ENCODE measurements around the gene PRAC1. TPM values are rescaled to one million over a fixed set of nuclear protein-coding genes. Genes with fewer than 3 reads are reported as not detected.

PRAC1 gene
- total RNA-seq, 2 experiments from 2014 or later = not detected

GRCh38 chr17:48719642-48720265 is 2.6 kb downstream of the PRAC1 start:
- Histone ChIP-seq H3K9me3 (ENCODE audit: low read length) (no peaks in the 10 kb centered on the region), H3K4me3 (ENCODE audit: low read depth, low read length, poor library complexity, severe bottlenecking) (no peak overlapping the region)
- POLR2A ChIA-PET = no interaction called here

GRCh38 chr17:48718761-48719641 is 3.3 kb downstream of the PRAC1 start:
- no TSS peak for BruUV-seq (replicated peaks)
- H3K4me2 ChIP-seq (ENCODE audit: low read length) = no peak overlapping the region
- POLR2A ChIA-PET = no interaction called here
- no peaks in the 10 kb centered on the region for H3K79me2 ChIP-seq (ENCODE audit: insufficient read depth, low read depth, low read length)
- H3K9me2 ChIP-seq (ENCODE audit: insufficient read depth, low read length) = no peaks in the 10 kb centered on the region
- no peaks in the 10 kb centered on the region for H3K4me1 ChIP-seq (ENCODE audit: insufficient read depth, low read length, poor library complexity, severe bottlenecking)
- H4K20me1 ChIP-seq (ENCODE audit: insufficient read depth, low read length) = no peaks in the 10 kb centered on the region
- H3K27ac ChIP-seq (ENCODE audit: low read depth, low read length, poor library complexity, severe bottlenecking) = no peak overlapping the region
- no peaks in the 10 kb centered on the region for H3K36me3 ChIP-seq (ENCODE audit: insufficient read depth, low read length)
- CTCF ChIA-PET (ENCODE audit: unreplicated experiment) = interaction anchor here (0.6 kb wide), 1 partner anchor 327 kb away, joined by 5 read pairs; no protein-coding TSS in a partner anchor
- H3K4me3 ChIP-seq (ENCODE audit: low read depth, low read length, poor library complexity, severe bottlenecking) = no peak overlapping the region
- TF ChIP-seq CTCF (conservative IDR thresholded peaks at IDR 0.05; ENCODE audit: low read length) (no peak), EZH2phosphoT487 (IDR thresholded peaks at IDR 0.05; ENCODE audit: borderline replicate concordance, low read depth, low read length) (no peak)
- H3K9me3 ChIP-seq (ENCODE audit: low read length) = no peaks in the 10 kb centered on the region
- no peak overlapping the region for H2AFZ ChIP-seq (ENCODE audit: low read length)
- no peak for DNase-seq (ENCODE audit: low spot score)
- intact Hi-C loops (cut with micrococcal nuclease; ENCODE audit: unreplicated experiment) = no loop called here

More at GRCh38 chr17:48719642-48720265, 2.6 kb downstream of the PRAC1 start:
- Histone ChIP-seq H3K79me2 (ENCODE audit: insufficient read depth, low read depth, low read length) (no peaks in the 10 kb centered on the region), H3K9me2 (ENCODE audit: insufficient read depth, low read length) (no peaks in the 10 kb centered on the region), H2AFZ (ENCODE audit: low read length) (no peak overlapping the region), H4K20me1 (ENCODE audit: insufficient read depth, low read length) (no peaks in the 10 kb centered on the region), H3K4me1 (ENCODE audit: insufficient read depth, low read length, poor library complexity, severe bottlenecking) (no peaks in the 10 kb centered on the region), H3K36me3 (ENCODE audit: insufficient read depth, low read length) (no peaks in the 10 kb centered on the region), H3K4me2 (ENCODE audit: low read length) (no peak overlapping the region), H3K27ac (ENCODE audit: low read depth, low read length, poor library complexity, severe bottlenecking) (no peak overlapping the region)
- CTCF ChIA-PET (ENCODE audit: unreplicated experiment) = no interaction called here
- DNase-seq (ENCODE audit: low spot score) = no peak
- BruUV-seq (replicated peaks) = no TSS peak
- TF ChIP-seq EZH2phosphoT487 (IDR thresholded peaks at IDR 0.05; ENCODE audit: borderline replicate concordance, low read depth, low read length) = no peak
- TF ChIP-seq CTCF (conservative IDR thresholded peaks at IDR 0.05; ENCODE audit: low read length) = no peak
- intact Hi-C loops (cut with micrococcal nuclease; ENCODE audit: unreplicated experiment) = loop anchor here (10.0 kb wide), 1 partner anchor 85 kb away; no protein-coding TSS in a partner anchor

Data from OCI-LY7 (cell line).